ENCODE measurements around the gene PCDHA5.
"Not testable (repeated sequence)": the region's sequence is repeated elsewhere in the genome, so short reads cannot be mapped to it uniquely, and the experiment has no call there.

PCDHA5 gene

DNA sequence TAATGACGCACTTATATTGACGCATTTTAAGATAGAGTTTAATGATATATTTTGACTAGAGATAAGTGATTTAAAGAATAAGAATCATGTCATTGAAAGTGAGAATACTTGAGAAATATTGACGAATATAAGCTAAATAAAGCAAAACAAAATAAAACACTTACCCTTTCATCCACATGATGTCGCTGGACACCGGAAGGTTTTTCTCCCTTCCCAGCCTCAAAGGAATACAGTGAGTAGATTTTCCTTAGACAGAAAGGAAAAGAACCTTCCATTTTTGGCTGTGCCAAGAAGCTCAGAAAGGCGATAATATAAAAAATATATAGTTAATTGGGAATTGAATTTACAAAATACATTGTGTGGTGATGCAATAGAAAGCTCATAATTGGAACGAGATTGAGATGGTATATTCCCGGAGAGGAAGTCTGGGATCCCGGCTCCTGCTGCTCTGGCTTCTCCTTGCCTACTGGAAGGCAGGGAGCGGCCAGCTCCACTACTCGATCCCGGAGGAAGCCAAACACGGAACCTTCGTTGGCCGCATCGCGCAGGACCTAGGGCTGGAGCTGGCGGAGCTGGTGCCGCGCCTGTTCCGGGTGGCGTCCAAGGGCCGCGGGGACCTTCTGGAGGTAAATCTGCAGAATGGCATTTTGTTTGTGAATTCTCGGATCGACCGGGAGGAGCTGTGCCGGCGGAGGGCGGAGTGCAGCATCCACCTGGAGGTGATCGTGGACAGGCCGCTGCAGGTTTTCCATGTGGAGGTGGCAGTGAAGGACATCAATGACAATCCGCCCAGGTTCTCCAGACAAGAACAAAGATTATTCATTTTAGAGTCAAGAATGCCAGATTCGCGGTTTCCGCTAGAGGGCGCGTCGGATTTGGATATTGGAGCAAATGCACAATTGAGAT is at the start of gene PCDHA5:
Gene PCDHA5, plus strand, starts transcription at position 239 of the 906 bp plus-strand sequence.
- no peak for DNase-seq

DNA sequence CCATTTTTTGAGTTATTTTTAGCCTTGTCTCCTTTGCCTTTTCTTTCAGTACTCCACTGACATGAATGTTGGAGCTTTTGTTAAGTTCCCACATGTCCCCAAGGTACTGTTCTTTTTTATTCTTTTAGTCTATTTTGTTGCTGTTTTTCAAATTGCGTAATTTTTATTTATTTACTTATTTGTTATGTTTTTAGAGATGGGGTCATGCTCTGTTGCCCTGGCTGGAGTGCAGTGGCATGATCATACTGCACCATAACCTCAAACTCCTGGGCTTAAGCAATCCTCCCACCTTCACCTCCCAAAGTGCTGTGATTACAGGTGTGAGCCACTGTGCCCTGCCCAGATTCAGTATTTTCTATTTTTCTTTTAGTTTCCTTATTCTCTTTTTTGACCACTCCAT is 40.9 kb upstream of the PCDHA5 start:
- no peak for DNase-seq

DNA sequence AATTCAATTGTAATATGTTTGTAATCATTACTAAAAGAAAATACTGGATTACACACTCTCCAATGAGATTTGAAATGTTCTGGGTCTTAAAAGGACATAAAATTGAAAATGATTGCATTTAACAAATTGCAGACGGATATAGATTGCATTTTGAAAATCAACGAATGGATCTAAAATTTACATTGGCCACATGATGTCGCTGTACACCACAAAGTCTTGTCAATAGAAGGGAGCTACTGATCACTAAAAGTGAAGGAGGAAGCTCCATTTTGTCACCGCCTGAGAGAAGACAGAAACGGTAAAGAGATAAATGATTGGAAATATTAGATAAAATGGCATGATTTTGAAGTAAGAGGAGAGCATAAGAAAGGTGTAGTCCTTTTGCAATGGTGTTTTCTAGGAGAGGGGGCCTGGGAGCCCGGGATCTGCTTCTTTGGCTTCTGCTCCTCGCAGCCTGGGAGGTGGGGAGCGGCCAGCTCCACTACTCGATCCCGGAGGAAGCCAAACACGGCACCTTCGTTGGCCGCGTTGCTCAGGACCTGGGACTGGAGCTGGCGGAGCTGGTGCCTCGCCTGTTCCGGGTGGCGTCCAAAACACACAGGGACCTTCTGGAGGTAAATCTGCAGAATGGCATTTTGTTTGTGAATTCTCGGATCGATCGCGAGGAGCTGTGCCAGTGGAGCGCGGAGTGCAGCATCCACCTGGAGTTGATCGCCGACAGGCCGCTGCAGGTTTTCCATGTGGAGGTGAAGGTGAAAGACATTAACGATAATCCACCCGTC is 35.3 kb upstream of the PCDHA5 start, which contains the start of gene PCDHA1:
Gene PCDHA1, plus strand, starts transcription at position 236 of the 782 bp plus-strand sequence.
- no peak for DNase-seq

DNA sequence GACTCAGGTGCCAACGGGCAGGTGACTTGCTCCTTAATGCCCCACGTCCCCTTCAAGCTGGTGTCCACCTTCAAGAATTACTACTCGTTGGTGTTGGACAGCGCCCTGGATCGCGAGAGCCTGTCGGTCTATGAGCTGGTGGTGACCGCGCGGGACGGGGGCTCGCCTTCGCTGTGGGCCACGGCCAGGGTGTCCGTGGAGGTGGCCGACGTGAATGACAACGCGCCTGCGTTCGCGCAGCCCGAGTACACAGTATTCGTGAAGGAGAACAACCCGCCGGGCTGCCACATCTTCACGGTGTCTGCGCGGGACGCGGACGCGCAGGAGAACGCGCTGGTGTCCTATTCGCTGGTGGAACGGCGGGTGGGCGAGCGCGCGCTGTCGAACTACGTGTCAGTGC is 34.0 kb upstream of the PCDHA5 start:
- DNase-seq = not testable (repeated sequence)

DNA sequence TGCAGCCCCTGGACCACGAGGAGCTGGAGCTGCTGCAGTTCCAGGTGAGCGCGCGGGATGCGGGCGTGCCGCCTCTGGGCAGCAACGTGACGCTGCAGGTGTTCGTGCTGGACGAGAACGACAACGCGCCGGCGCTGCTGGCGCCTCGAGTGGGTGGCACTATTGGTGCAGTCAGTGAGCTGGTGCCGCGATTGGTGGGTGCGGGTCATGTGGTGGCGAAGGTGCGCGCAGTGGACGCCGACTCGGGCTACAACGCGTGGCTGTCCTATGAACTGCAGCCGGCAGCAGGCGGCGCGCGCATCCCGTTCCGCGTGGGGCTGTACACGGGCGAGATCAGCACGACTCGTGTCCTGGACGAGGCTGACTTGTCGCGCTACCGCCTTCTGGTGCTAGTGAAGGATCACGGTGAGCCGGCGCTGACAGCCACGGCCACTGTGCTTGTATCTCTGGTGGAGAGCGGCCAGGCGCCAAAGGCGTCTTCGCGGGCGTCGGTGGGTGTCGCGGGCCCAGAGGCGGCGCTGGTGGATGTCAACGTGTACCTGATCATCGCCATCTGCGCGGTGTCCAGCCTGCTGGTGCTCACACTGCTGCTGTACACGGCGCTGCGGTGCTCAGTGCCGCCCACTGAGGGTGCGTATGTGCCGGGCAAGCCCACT is 33.4 kb upstream of the PCDHA5 start:
- not testable (repeated sequence) for DNase-seq

DNA sequence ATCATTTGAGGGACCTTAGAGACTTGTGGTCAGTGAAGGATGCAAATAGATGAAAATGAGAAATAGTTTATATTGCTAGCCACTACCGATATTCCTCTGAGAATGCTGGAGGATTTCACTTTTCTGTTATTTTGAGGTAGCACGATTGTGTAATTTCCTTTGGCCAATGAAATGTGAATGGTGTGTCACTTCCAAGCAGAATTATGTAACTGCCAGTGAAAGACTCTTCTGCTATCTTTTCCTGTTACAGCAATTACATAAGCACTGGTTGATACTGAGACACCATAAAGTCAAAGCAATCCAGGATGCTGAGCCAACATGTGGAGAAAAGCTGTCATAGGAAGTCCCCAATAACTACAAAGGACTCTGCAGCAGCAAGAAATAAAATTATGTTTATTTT is 30.3 kb upstream of the PCDHA5 start:
- no peak for DNase-seq

DNA sequence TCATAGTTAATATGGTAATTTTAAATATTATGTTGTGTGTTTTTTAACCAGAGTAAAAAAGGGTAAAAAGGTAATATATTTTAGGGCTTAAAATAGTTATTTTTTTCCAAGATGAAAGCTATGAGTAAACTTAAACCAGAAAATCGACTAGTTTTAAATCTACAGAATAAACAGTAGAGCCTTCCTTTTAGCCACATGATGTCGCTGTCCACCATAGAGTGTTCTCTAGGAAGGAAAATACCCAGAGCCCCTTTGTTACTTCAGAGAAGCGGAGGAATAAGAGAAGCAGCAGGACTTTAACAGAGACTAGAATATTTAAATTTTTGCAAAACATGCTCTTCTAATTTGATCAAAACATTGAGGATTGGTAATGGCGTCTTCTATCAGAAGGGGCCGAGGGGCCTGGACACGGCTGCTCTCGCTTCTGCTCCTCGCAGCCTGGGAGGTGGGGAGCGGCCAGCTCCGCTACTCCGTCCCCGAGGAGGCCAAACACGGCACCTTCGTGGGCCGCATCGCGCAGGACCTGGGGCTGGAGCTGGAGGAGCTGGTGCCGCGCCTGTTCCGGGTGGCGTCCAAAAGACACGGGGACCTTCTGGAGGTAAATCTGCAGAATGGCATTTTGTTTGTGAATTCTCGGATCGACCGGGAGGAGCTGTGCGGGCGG is 26.7 kb upstream of the PCDHA5 start, which contains the start of gene PCDHA2:
Gene PCDHA2, plus strand, starts transcription at position 258 of the 664 bp plus-strand sequence.
- DNase-seq = no peak

DNA sequence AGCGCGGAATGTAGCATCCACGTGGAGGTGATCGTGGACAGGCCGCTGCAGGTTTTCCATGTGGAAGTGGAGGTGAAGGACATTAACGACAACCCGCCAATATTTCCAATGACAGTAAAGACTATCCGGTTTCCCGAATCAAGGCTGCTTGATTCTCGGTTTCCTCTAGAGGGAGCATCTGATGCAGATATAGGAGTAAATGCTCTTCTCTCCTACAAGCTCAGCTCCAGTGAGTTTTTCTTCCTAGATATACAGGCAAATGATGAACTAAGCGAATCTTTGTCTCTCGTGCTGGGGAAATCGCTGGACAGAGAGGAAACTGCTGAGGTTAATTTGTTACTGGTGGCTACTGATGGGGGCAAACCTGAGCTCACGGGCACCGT is 26.2 kb upstream of the PCDHA5 start:
- no peak for DNase-seq

DNA sequence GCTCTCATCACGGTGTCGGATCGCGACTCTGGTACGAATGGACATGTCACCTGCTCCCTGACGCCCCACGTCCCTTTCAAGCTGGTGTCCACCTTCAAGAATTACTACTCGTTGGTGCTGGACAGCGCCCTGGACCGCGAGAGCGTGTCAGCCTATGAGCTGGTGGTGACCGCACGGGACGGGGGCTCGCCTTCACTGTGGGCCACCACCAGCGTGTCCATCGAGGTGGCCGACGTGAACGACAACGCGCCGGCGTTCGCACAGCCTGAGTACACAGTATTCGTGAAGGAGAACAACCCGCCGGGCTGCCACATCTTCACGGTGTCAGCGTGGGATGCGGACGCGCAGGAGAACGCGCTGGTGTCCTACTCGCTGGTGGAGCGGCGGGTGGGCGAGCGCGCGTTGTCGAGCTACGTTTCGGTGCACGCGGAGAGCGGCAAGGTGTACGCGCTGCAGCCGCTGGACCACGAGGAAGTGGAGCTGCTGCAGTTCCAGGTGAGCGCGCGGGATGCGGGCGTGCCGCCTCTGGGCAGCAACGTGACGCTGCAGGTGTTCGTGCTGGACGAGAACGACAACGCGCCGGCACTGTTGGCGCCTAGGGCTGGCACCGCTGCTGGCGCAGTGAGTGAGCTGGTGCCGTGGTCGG is 25.2 kb upstream of the PCDHA5 start:
- DNase-seq = not testable (repeated sequence)

DNA sequence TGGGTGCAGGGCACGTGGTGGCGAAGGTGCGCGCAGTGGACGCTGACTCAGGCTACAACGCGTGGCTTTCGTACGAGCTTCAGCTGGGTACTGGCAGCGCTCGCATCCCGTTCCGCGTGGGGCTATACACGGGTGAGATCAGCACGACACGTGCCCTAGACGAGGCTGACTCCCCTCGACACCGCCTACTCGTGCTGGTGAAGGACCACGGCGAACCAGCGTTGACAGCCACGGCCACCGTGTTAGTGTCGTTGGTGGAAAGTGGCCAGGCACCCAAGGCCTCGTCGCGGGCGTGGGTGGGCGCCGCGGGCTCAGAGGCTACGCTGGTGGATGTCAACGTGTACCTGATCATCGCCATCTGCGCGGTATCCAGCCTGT is 24.7 kb upstream of the PCDHA5 start:
- no peak for DNase-seq

DNA sequence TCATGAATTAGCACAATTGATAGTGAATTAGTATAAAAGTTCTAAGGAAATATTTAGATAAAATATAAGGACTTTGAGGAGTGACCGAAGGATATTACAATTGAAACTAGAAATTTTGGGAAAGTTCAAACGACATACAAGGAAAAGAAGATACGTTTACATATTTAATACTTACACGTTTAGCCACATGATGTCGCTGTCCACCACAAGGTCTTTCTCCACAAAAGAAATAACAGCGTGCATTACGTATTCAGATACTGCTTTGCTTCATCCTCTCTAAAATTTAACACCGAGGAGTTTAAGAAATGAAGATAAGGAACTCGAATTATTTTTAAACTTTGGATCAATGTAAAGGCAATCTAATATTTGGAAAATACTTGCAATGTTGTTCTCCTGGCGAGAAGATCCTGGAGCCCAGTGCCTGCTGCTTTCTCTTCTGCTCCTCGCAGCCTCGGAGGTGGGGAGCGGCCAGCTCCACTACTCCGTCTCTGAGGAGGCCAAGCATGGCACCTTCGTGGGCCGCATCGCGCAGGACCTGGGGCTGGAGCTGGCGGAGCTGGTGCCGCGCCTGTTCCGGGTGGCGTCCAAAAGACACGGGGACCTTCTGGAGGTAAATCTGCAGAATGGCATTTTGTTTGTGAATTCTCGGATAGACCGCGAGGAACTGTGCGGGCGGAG is 20.5 kb upstream of the PCDHA5 start, which contains the start of gene PCDHA3:
Gene PCDHA3, plus strand, starts transcription at position 242 of the 678 bp plus-strand sequence.
- no peak for DNase-seq

DNA sequence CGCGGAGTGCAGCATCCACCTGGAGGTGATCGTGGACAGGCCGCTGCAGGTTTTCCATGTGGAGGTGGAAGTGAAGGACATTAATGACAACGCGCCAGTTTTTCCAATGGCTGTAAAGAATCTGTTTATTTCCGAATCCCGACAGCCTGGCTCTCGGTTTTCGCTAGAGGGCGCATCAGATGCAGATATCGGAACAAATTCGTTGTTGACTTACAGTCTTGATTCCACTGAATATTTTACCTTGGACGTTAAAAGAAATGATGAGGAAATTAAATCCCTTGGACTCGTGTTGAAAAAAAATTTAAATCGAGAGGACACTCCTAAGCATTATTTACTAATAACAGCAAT is 19.9 kb upstream of the PCDHA5 start:
- no peak for DNase-seq

DNA sequence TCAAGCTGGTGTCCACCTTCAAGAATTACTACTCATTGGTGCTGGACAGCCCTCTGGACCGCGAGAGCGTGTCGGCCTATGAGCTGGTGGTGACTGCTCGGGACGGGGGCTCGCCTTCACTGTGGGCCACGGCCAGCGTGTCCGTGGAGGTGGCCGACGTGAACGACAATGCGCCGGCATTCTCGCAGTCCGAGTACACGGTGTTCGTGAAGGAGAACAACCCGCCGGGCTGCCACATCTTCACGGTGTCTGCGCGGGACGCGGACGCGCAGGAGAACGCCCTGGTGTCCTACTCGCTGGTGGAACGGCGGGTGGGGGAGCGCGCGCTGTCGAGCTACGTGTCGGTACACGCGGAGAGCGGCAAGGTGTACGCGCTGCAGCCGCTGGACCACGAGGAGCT is 19.0 kb upstream of the PCDHA5 start:
- not testable (repeated sequence) for DNase-seq

DNA sequence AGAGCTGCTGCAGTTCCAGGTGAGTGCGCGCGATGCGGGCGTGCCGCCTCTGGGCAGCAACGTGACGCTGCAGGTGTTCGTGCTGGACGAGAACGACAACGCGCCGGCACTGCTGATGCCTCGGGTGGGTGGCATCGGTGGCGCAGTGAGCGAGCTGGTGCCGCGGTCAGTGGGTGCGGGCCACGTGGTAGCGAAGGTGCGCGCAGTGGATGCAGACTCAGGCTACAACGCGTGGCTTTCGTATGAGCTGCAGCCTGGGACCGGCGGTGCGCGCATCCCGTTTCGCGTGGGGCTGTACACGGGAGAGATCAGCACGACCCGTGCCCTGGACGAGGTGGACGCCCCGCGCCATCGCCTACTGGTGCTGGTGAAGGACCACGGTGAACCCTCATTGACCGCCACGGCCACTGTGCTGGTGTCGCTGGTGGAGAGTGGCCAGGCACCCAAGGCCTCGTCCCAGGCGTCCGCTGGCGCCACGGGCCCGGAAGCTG is 18.6 kb upstream of the PCDHA5 start:
- no peak for DNase-seq

DNA sequence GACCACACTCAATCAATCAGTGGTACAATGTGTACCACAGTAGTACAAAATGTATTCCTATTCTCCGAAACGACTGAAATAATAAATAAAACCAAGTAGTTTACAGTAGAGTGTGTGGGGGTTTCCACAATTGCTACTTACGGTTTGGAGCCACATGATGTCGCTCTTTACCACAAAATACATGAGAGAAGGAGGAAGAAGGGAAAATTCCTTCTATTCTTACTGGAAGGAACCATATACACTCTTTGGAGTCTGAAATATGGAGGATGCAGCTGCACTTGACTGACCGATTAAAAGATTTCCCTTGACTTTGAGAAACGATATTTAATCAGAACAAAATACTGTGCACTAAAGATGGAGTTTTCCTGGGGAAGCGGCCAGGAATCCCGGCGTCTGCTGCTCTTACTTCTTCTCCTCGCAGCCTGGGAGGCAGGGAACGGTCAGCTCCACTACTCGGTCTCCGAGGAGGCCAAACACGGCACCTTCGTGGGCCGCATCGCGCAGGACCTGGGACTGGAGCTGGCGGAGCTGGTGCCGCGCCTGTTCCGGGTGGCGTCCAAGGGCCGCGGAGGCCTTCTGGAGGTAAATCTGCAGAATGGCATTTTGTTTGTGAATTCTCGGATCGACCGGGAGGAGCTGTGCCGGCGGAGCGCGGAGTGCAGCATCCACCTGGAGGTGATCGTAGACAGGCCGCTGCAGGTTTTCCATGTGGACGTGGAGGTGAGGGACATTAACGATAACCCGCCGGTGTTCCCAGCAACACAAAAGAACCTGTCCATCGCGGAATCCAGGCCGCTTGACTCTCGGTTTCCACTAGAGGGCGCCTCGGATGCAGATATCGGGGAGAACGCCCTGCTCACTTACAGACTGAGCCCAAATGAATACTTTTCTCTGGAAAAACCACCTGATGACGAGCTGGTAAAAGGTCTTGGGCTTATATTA is 14.3 kb upstream of the PCDHA5 start, which contains the start of gene PCDHA4:
Gene PCDHA4, plus strand, starts transcription at position 235 of the 942 bp plus-strand sequence.
- DNase-seq = no peak

DNA sequence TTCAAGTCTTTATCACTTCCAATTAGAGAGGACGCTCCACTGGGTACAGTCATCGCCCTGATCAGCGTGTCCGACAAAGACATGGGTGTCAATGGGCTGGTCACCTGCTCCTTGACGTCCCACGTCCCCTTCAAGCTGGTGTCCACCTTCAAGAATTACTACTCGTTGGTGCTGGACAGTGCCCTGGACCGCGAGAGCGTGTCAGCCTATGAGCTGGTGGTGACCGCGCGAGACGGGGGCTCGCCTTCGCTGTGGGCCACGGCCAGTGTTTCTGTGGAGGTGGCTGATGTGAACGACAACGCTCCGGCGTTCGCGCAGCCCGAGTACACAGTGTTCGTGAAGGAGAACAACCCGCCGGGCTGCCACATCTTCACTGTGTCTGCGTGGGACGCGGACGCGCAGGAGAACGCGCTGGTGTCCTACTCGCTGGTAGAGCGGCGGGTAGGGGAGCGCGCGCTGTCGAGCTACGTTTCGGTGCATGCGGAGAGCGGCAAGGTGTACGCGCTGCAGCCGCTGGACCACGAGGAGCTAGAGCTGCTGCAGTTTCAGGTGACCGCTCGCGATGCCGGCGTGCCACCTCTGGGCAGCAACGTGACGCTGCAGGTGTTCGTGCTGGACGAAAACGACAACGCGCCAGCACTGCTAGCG is 13.0 kb upstream of the PCDHA5 start:
- DNase-seq = not testable (repeated sequence)

DNA sequence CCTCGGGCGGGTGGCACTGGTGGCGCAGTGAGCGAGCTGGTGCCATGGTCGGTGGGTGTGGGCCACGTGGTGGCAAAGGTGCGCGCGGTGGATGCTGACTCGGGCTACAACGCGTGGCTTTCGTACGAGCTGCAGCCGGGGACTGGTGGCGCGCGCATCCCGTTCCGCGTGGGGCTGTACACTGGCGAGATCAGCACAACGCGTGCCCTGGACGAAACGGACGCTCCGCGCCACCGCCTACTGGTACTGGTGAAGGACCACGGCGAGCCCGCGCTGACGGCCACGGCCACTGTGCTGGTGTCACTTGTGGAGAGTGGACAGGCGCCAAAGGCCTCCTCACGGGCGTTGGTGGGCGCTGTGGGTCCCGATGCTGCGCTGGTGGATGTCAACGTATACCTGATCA is 12.5 kb upstream of the PCDHA5 start:
- DNase-seq = no peak

DNA sequence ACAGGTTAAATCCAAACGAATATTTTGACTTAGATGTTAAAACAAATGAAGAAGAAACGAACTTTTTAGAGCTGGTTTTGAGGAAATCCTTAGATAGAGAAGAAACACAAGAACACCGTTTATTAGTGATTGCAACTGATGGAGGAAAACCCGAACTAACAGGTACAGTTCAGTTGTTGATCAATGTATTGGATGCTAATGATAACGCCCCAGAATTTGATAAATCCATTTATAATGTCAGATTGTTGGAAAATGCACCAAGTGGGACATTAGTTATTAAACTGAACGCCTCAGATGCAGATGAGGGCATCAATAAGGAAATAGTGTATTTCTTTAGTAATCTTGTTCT is 842 bp downstream of the PCDHA5 start:
- DNase-seq = no peak

DNA sequence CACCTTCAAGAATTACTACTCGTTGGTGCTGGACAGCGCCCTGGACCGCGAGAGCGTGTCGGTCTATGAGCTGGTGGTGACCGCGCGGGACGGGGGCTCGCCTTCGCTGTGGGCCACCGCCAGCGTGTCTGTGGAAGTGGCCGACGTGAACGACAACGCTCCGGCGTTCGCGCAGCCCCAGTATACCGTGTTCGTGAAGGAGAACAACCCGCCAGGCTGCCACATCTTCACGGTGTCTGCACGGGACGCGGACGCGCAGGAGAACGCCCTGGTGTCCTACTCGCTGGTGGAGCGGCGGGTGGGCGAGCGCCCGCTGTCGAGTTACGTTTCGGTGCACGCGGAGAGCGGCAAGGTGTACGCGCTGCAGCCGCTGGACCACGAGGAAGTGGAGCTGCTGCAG is 1.6 kb downstream of the PCDHA5 start:
- not testable (repeated sequence) for DNase-seq

DNA sequence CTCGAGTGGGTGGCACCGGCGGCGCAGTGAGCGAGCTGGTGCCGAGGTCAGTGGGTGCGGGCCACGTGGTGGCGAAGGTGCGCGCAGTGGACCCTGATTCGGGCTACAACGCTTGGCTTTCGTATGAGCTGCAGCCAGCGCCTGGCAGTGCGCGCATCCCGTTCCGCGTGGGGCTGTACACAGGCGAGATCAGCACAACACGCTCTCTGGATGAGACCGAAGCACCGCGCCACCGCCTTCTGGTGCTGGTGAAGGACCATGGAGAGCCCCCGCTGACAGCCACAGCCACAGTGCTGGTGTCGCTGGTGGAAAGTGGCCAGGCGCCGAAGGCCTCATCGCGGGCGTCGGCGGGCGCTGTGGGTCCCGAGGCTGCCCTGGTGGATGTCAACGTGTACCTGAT is 2.1 kb downstream of the PCDHA5 start:
- DNase-seq = no peak
